Osteoblast (primary cell): ENCODE measurements around the gene PEX19. TPM values are rescaled to one million over a fixed set of nuclear protein-coding genes. Genes with fewer than 3 reads are reported as not detected.

Source experiments
- DNase-seq: peaks from one replicate; pipeline ENCODE4 v3.0.0; 2011; ENCODE audit warnings: low spot score, mixed read lengths; ENCODE audit not compliant: insufficient read length; ENCODE audit errors: missing footprints
- H2AFZ ChIP-seq: 2 replicates; pipeline ENCODE4 v1.6.0; 2011; ENCODE audit warnings: mild to moderate bottlenecking, low read length
- H3K27ac ChIP-seq: 2 replicates; pipeline ENCODE4 v1.5.1; 2011; ENCODE audit warnings: mild to moderate bottlenecking, low read depth, low read length, moderate library complexity
- H3K27me3 ChIP-seq: 2 replicates; pipeline ENCODE4 v1.6.0; 2012; ENCODE audit warnings: mild to moderate bottlenecking, control low read depth, inconsistent platforms, low read length, moderate library complexity; ENCODE audit not compliant: insufficient read depth
- H3K36me3 ChIP-seq: 2 replicates; pipeline ENCODE4 v1.5.1; 2011; ENCODE audit warnings: mild to moderate bottlenecking, low read length, control low read depth, moderate library complexity; ENCODE audit not compliant: insufficient read depth
- H3K4me1 ChIP-seq: 2 replicates; pipeline ENCODE4 v1.5.1; 2011; ENCODE audit warnings: mild to moderate bottlenecking, low read length, control low read depth, moderate library complexity; ENCODE audit not compliant: insufficient read depth
- H3K4me2 ChIP-seq: 2 replicates; pipeline ENCODE4 v1.6.0; 2011; ENCODE audit warnings: mild to moderate bottlenecking, low read length; ENCODE audit not compliant: insufficient read depth
- H3K4me3 ChIP-seq: fragments of 200-600 bp; sonication (generic); 3 replicates; pipeline ENCODE4 v1.5.1; 2012; ENCODE audit warnings: mild to moderate bottlenecking, low read length, inconsistent platforms; ENCODE audit not compliant: insufficient read depth
- H3K79me2 ChIP-seq: 2 replicates; pipeline ENCODE4 v1.6.0; 2012; ENCODE audit warnings: mild to moderate bottlenecking, low read length, control low read depth, inconsistent platforms; ENCODE audit not compliant: insufficient read depth
- H3K9me3 ChIP-seq: 2 replicates; pipeline ENCODE4 v1.5.1; 2011; ENCODE audit warnings: low read depth, low read length, control low read depth
- H4K20me1 ChIP-seq: 2 replicates; pipeline ENCODE4 v1.6.0; 2012; ENCODE audit warnings: mild to moderate bottlenecking, low read length, control low read depth; ENCODE audit not compliant: insufficient read depth
- total RNA-seq: library from RNA; depleted of rRNA; stranded (reverse); fragments of >200 nt; gene quantifications from 2 replicates; pipeline ENCODE4 v1.2.3, GENCODE V29; 2012
- TF ChIP-seq, protein P1 (sequence below): IDR thresholded peaks from 2 replicates; pipeline ENCODE4 v1.5.1; 2011; ENCODE audit warnings: mild to moderate bottlenecking, low read depth, low read length, moderate library complexity; ENCODE audit errors: extremely low read depth

The PEX19 gene
- total RNA-seq, 1 donor: 38.0 TPM

DNA sequence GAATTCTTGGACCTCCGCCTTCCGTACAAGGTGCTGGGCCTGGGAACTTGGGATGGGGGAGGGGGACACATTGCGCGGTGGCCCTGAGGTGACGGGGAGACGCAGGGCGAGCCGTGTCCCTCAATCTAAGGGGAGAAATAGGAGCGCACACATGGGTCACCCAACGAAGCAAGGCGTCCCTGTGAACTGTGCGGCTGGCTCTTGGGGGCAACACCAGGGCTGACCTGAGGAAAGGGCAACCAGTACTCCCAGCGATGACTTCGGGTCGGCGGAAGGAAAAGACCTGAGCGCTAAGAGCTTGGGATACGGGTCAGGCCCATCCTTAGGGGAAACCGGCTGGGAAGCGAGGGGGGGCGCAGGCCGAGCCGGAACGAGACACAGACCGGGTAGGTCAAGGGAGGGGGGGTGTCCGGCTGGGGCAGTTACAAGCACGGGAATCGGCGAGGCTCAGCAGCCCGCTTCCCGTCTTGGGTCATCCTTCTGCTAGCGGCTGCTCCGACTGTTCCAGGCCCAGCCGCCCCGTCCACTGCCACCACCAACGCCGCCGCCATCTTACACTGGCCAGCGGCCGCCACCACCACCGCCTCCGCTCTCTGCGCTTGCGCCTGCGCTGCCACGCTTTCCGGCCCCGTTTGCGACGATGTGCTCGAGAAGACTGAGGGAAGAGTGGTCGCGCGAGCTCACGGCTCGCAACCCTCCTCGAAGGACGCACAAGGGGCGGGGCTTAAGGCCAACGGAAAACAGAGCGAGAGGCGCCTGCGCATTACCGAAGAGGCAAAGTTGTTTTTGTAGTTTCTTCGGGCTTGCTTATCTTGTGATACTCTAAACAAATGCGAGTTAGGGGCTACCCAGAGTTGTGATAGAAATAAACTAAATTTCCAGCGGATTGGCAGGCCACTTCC, 22.8 kb downstream of the PEX19 start, which contains the start of gene DCAF8:
DCAF8 (minus strand) TSS at position 657 of the 902 bp plus-strand sequence. CDS start 18,541 bp downstream, outside the sequence.
- Histone ChIP-seq H3K79me2 (peaks cover 38% of the 10 kb centered on the region), H3K4me3 (peak within 1 kb of the TSS; percentile 98), H3K9me3 (no peaks in the 10 kb centered on the region), H3K36me3 (no peaks in the 10 kb centered on the region), H3K27ac (peak within 1 kb of the TSS; percentile 87), H4K20me1 (peaks cover 22% of the 10 kb centered on the region), H3K27me3 (no peaks in the 10 kb centered on the region), H2AFZ (peak within 1 kb of the TSS; percentile 75), H3K4me1 (peaks cover 25% of the 10 kb centered on the region), H3K4me2 (peak within 1 kb of the TSS; percentile 78)
- TF ChIP-seq, protein P1, sequence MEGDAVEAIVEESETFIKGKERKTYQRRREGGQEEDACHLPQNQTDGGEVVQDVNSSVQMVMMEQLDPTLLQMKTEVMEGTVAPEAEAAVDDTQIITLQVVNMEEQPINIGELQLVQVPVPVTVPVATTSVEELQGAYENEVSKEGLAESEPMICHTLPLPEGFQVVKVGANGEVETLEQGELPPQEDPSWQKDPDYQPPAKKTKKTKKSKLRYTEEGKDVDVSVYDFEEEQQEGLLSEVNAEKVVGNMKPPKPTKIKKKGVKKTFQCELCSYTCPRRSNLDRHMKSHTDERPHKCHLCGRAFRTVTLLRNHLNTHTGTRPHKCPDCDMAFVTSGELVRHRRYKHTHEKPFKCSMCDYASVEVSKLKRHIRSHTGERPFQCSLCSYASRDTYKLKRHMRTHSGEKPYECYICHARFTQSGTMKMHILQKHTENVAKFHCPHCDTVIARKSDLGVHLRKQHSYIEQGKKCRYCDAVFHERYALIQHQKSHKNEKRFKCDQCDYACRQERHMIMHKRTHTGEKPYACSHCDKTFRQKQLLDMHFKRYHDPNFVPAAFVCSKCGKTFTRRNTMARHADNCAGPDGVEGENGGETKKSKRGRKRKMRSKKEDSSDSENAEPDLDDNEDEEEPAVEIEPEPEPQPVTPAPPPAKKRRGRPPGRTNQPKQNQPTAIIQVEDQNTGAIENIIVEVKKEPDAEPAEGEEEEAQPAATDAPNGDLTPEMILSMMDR: no peak
- DNase-seq: peak; percentile 94

DNA sequence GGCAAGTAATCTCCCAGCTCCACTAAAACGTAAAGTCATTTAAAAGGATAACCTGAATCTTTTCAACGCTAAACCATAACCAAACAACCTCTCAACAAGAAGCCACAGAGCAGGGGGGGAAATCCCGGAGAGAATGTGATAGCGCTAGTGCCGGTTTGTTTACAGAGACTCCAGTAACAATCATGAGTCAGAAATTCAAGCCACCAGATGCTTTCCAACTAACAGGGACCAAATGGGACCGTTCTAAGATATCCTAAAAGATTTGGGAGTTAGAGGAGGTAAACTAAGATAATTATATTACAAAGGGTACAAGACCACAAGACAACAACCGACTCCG, 23.4 kb downstream of the PEX19 start:
- Histone ChIP-seq H3K79me2 (peaks cover 39% of the 10 kb centered on the region), H2AFZ (peak overlapping the region; percentile 71), H4K20me1 (peaks cover 22% of the 10 kb centered on the region), H3K4me2 (peak overlapping the region; percentile 78), H3K27me3 (no peaks in the 10 kb centered on the region), H3K36me3 (no peaks in the 10 kb centered on the region), H3K4me3 (peak overlapping the region; percentile 98), H3K27ac (peak overlapping the region; percentile 87), H3K9me3 (no peaks in the 10 kb centered on the region), H3K4me1 (peaks cover 32% of the 10 kb centered on the region)
- DNase-seq: no peak
- TF ChIP-seq, protein P1: no peak

DNA sequence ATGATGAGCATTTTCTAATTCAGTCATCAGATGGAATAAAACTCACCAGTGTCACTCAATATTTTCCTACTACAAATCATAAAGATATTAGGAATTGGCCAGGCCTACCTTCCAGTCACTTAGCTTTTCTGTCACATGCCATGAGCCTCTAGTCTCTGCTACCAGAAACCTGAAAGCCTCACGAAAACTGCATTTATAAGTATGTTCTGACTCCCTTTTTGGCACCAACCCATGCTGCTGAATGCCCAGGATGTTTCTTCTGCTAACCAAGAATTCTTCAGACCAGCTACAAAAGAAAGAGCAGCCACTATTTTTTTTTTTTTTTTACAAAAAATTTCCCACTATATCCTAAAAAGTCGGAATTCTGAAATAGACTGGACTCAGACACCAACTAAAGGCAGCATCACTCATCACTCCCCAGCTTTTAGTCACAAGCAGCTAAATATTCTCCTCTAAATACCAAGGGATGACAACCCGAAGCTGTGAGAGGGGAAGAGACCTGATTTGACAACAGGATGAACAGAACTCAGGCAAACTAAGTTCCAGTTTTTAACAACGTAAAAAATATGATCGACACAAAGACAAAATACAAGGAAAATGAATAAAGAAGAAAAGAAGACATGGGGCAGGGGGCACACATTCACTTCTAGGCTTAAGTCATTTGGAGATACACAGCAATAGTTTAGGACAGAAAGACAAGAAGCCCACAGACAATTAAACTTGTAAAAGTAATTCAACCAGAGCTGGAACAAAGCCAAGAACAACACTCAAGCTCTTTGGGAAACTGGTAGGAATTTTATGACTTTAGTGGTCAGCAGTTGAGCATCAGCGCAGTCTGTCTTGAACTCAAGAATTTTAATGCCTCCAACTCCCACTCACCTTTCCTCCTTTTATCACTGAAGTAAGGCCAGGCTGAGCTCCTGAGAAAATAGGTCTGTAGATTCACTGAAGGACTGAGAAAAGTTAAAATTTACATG, 24.2 kb downstream of the PEX19 start:
- TF ChIP-seq, protein P1: no peak
- peak overlapping the region; percentile 98 for H3K4me3 ChIP-seq
- H2AFZ ChIP-seq: no peak overlapping the region
- H3K27me3 ChIP-seq: no peaks in the 10 kb centered on the region
- DNase-seq: peak; percentile 78
- no peaks in the 10 kb centered on the region for H3K36me3 ChIP-seq
- H3K9me3 ChIP-seq: no peaks in the 10 kb centered on the region
- H3K4me1 ChIP-seq: peaks cover 35% of the 10 kb centered on the region
- H3K79me2 ChIP-seq: peaks cover 44% of the 10 kb centered on the region
- peak overlapping the region; percentile 87 for H3K27ac ChIP-seq
- H3K4me2 ChIP-seq: peak overlapping the region; percentile 78
- peaks cover 28% of the 10 kb centered on the region for H4K20me1 ChIP-seq
